Measurements from ENCODE around the gene ADARB2.
"Not testable (repeated sequence)": the region's sequence is repeated elsewhere in the genome, so short reads cannot be mapped to it uniquely, and the experiment has no call there.

Gene ADARB2

DNA sequence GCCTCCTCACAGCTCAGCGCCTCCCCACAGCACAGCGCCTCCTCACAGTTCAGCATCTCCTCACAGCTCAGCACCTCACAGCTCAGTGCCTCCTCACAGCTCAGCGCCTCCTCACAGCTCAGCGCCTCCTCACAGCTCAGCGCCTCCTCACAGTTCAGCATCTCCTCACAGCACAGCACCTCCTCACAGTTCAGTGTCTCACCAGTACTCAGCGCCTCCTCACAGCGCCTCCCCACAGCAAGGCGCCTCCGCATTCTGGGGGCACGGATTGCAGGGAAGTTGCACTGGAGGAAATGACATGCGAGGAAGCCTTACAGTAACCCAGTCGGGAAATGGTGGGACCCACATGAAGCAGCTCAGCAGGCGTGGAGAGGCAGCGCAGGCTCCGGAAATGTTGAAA is 409.6 kb downstream of the ADARB2 start:
- no peak for DNase-seq

DNA sequence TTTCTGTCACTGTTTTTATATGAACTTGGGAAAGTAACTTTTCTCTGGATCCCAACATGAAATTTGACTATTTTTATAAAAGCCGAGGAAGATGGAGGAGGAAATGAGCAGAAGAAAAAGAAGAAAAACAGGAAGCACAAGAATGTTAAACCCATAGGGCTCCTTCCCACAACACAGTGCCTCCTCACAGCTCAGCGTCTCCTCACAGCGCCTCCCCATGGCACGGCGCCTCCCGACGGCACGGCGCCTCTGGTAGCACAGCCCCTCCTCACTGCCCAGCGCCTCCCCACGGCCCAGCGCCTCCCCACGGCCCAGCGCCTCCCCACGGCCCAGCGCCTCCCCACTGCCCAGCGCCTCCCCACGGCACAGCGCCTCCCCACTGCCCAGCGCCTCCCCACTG is 410.8 kb downstream of the ADARB2 start:
- not testable (repeated sequence) for DNase-seq

DNA sequence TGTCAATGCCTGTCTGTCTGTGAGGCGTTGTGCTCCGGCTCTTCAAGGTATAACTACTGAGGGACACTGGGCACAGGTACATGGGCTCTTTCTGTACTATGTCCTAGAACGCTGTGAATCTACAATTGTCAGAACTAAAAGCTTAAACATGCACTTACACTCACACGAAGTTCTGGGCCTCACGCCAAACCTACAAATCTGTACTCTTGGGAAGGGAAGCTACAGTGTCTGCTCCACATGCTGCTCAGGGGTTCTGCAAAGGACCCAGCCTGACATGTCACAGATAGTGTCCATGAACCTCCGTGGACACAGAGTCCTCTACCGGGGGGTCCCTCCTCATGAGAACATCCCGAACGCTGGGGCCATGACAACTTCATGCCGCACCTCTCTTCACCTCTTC is 412.4 kb downstream of the ADARB2 start:
- no peak for DNase-seq

DNA sequence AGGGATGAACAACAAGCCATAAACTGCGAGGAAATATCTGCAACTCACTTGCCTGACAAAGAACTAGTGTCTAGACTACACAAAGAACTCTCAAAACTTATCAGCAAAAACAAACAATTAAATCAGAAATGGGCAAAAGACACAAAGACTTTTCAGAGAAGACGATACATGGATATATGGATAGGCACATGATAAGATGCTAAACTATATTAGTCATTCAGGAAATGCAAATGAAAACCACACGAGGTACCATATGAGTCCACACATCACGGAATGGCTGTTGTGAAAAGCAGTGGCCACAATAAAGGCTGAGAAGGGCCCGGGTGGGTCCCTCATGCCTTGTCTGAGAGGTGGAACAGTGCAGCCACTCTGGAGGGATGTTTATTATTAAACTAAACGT is 413.4 kb downstream of the ADARB2 start:
- no peak for DNase-seq

- no peak for DNase-seq
Measured at GRCh38 chr10:1320739-1321320, 416.5 kb downstream of the ADARB2 start.

DNA sequence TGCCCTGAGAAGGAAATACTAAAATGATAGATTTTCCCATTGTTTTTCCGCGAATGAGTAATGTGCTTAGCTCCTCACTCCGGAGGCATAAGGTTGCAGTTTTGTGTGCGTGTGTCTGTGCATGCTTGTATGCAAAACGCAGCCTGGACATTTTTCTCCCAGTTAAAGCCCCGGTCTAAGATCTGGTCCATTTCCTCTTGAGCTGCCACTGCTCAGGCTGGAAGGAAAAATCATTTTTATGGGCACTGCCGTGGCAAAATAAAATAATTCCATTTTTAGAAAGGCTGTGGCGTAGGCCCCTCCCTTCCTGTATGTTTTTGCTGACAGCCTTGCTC is 420.5 kb downstream of the ADARB2 start:
- DNase-seq: no peak

- DNase-seq: no peak
Measured at GRCh38 chr10:1316121-1316808, 421.1 kb downstream of the ADARB2 start.

DNA sequence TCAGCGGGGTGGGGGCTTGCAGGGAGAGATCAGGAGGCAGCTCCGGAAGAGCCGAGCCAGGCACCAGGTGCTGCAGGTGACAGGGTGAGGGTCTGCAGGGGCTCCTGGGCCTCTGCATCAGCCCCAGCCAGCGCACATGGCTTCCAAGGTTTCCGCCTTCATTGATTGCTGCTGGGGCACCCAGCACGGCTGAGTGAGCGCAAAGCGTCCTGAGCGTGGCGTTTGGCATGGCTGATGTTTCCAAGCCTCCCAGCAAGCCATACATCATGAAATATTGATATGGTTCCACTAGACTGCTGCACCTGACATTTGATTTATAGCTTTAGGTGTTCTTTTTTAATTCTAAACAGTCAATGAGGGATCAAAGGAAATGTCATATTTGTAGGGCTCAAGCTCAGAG is 422.1 kb downstream of the ADARB2 start:
- DNase-seq: no peak

GRCh38 chr10:1311726-1312125 is 425.6 kb downstream of the ADARB2 start:
- DNase-seq: no peak

GRCh38 chr10:1310271-1310789 is 427.0 kb downstream of the ADARB2 start:
- DNase-seq: no peak

DNA sequence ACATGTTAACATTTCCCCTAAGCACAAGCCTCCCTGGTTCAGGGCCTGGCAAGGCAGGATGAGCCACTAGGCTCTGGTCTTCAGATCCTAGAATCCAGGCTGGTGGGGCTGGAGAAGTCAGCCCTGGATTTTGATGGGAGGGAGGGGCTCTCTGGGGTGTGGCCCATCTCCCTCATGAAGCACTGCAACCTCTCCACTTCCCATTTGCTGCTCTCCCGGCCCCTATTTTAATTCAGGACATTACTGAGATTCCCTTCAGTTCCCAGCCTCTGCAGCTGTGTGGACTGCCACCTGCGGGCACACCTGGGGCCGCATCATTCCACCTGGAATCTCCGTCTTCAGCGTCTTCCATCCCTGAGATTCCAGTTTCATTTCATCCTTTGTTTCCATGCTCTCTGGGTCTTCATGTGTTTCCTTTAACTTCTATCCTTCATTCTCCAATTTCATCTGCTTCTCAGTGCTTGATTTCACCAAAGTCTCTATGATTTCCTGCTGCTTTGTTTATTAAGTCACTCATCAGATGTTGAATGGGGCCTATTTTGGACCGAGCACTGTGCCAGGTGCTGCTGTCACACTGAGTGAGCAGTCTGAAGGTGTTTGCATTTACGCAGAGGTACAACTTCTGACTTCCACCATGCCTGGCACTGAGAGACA is 427.6 kb downstream of the ADARB2 start:
- no peak for DNase-seq

DNA sequence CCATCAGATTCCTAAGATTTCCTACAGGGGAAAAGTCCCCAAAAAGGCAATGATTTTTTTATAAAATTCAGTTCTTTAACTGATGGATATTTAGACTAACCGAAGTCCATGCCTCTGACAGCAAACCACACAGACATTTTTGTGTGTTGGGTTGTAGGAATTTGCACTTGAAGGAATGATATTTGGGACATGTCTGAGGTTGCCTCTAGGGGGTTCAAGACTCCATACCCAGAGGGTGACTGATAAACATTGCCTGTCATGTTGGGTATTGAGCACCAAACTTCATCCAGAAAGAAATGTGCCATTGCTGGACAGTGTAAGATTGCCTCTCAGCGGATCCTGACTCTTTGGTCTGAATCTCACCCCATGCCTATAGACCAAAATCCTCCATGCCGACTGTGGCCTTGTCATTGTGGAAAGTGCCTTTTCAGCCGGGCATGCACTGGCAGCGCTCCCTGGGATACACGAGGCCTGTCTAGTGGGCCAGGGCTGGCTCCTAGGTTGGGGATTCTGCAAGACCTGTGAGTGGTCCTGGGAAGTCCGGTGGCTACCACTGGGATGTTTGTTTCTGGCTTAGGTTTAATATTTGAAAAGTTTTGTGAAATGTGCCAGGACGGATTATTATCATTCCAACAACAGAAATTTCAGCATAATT is 428.2 kb downstream of the ADARB2 start:
- DNase-seq: no peak

DNA sequence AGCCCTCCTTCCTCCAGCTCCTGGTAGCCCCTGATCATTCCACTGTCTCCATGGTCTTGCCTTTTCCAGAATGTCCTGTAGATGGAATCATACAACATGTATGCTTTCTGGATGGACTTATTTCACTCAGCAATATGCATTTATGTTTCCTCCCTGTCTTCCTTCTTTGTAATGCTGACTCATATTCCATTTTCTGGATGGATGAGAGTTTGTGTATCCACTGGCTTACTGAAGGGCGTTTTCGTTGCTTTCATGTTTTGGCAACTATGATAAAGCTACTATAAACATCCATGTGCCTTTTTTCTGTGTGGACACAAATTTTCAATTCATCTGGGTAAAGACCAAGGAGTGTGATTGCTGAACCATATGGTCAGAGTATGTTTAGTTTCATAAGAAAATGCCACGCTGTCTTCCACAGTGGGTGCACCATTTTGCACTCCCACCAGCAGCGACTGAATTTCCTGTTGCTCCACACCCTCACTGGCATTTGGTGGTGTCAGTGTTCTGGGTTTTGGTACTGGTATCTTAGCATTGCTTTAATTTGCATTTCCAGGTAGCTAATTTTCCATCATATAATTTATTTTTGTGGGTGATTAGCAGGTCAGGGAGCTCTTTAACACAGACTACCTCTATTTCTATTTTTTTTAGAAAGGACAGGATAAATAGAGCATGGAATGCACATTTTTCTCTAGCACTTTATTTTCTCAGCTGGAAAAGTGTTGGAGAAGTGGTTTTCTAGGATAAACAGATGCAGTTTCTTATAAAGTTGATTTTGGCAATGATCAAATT is 429.0 kb downstream of the ADARB2 start:
- DNase-seq: no peak

- DNase-seq: no peak
Measured at GRCh38 chr10:1301143-1301542, 436.2 kb downstream of the ADARB2 start.

DNA sequence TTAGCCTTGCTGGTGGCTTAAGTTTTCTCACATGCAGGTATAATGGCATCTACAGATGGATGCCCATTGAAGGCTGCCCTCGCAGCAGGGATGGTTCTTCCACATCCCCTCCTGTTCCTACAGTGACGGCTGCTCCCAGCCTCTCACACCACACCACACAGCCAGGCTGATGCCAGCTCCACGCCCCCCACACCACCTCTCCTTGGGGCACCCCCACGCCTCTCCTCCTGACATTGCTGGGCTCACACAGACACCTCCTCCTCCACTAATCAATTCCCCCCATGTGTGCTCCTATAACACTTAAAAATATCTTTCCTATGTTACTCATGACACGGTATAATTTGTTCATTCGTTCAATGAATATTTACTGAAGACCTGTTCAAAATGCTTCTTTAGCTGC is 437.1 kb downstream of the ADARB2 start:
- no peak for DNase-seq

DNA sequence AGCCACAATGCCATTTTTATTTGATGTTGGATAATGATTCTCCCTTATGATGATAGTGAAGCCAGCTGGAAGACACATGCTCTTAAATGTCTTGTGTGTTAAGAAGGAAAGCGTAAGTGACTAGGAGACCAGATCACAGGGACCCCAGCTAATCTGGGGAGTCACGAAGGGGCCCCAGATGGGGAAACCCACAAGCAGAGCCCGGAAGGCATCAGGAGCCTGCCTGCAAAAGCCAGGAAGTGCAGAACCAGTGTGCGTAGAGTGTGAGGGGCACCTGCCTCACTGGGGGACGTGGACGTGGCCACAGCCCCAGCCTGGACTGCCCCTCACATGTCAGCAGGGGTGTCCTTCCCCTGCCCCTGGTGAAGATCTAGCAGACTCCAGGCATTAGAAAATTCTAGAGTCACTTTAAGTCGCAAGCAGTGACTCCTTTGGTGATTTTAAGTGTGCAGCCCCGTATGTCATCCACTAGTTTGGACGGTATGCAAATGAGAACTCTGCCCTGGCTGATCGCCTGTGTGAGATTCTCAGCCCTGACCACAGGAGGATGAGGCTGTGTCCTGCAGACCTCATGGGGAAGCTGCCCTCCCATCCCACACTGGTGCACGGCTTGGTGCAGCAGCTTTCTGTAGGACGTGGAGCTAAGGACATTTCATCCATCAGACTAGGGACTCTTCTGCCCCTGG is 438.1 kb downstream of the ADARB2 start:
- no peak for DNase-seq

- no peak for DNase-seq
Measured at GRCh38 chr10:1297566-1298301, 439.6 kb downstream of the ADARB2 start.

GRCh38 chr10:1295756-1296480 is 441.4 kb downstream of the ADARB2 start:
- no peak for DNase-seq

GRCh38 chr10:1294748-1295147 is 442.6 kb downstream of the ADARB2 start:
- DNase-seq: no peak

GRCh38 chr10:1293636-1294435 is 443.5 kb downstream of the ADARB2 start:
- DNase-seq: no peak
